ELF-1 (cell line): ENCODE measurements around the gene OGFOD3.
"Not testable (repeated sequence)": the region's sequence is repeated elsewhere in the genome, so short reads cannot be mapped to it uniquely, and the experiment has no call there.

ENCODE experiments used
- DNase-seq: peaks from one replicate; pipeline ENCODE4 v3.0.0-alpha.2; 2016; ENCODE audit warnings: low read depth, low spot score

Gene OGFOD3

DNA sequence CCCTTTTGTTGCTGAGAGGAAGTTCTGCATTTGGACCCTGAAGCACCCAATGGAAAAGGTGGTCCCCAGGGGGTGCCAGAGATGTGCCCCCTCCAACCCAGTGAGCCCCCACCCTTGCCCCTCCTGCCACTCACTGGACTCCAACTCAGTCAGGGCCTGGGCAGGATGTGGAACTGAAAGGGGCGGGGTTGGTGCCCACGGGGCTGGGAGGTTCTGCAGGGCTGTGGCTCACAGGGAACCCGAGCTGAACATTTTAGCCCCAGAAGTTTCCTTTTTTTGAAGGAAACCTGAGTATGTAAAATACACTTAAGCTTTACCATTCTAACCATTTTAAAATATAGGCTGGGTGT, 15.8 kb upstream of the OGFOD3 start:
- DNase-seq, result no peak

DNA sequence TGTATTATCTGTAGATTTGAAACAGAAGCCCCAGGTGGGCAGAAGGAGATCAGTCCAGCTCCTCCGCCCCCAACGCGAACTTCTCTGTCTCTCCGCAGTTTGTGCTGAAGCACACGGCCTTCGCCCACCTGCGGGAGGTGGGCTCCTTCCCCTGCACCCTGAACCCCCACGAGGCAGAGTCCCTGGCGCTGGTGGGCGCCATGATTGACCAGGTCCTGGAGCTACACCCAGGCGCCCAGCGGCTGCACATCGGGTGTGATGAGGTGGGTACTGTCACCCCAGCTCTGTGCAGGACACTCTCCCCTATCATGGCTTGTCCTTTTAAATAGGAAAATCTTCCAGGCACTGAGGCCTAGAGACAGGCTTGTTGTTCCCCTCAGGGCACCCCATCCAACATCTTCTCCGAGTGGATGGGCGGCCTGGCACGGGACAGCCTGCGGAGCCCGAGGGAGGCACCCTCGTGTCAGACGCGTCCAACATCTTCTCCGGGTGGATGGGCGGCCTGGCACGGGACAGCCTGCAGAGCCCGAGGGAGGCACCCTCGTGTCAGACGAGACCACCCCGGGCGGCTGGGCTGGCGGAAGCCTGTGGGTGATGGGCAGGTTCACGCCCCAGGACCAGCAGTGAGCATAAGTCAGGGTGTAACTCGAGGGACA, 15.3 kb upstream of the OGFOD3 start:
- no peak for DNase-seq

DNA sequence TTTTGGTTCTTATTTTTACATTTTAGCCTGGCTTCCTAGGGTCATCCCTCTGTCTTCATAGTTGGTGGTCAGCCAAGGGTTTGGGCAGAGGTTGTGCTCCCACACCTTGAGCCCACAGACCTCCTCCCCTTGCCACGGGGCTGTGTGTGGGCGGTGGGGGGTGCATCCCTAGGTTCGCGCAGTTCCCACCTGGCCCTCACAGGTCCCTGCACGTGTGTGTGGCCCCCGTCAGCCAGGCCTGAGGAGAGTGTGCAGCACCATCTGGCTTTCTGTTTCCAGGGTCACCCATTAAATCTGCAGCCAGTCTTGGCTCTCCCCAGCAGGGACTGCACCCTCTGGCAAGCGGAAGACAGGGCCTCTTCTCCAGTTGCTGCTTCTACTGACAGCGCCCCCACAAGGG, 13.6 kb upstream of the OGFOD3 start:
- no peak for DNase-seq

DNA sequence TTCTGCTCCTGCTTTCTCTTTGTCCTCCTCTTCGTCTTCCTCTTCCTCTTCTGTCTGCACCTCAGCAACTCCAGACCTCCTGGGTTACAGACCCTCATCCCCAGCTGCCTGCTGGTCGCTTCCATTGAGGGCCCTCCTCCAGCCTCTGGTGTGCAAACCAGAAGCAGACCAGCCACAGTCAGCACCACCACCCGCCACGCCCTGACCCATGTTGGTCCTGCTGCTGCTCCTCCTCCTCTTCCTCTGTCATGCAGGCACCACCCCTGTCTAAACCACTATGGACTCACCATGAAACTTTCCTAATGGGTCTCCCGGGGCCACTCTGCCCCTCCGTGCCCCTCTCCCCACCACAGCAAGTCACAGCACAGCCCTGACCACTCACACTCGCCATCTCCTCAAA, 11.4 kb upstream of the OGFOD3 start:
- DNase-seq, result no peak

DNA sequence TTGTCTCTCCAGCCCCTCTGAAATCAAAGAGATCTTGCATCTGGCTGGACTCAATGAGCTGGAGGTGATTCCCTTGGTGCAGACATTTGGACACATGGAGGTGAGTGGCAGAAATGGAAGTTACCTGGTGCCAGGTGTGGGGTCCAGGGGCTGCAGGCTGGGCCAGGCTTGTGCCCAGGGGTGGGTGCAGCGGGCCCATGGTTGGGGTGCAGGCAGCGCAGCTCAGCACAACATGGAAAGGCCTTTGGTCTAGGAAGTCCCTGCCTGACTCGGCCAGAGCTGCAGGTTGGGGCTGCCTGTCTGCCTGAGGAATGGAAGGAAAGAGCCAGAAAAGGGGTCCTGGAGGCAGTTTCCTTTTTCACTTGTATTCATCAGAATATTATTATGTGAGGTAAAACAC, 10.2 kb upstream of the OGFOD3 start:
- DNase-seq, result no peak

DNA sequence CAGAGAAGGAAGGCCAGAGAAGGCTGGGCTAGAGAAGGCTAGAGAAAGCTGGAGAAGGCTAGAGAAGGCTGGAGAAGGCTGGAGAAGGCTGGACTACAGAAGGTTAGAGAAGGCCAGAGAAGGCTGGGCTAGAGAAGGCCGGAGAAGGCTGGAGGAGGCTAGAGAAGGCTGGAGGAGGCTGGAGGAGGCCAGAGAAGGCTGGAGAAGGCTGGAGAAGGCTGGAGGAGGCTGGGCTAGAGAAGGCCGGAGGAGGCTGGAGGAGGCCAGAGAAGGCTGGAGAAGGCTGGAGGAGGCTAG, 6.4 kb upstream of the OGFOD3 start:
- no peak for DNase-seq

DNA sequence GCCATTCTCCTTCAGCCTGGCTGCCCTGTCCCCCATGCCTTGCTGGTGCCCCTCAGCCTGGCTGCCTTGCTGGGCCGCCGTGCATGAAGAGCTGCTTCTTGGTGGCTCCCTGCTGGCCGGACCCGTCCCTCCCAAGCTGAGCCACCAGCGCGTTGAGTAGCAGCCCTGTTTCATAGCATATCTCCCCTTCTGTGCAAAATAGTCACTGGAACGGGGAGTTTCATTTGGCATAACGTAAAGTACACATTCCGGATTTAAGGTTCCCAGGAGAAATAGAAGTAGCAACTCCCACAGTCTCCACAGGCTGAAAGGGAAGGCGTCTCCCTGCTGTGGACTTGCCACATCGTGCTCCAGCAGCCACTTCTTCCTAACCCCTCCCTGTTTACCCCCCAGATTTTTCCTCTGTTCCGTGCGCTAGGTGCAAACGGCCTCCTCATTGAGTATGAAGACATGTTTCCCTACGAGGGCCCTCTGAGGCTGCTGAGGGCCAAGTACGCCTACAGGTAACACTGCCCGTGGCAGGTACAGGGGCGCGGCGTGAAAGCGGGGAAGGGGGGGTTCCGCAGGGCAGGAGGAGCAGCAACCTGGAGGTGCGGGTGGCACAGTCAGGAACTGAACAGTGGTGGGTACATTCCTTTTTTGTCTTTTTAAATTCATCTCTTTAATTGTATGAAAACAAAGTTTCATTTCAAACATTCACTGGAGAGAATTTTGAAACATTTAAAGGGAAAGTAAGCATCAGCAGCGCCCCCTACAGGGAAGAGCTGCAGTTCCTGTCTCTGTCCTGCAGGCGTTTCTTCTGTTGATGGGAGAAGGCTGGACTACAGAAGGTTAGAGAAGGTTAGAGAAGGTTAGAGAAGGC, 5.8 kb upstream of the OGFOD3 start:
- peak; percentile 71 for DNase-seq

DNA sequence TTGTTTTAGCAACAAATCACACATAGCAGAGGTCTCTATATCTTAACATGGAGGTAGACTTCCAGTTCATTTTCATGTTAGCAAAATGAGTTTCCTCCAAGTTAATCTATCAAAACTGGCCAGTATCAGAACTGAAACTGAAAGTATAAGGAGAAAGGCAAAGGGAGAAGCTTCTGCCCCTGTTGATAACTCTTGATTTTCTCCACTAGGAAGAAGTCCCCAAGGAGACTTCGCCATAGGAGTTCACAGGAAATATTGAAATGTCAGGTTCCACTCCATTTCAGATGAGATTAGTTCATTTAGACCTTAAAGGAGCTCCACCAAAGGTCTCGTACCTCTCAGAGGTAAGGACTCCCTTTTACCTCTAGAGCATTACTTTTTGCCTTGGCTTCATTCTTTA, 1.2 kb upstream of the OGFOD3 start:
- no peak for DNase-seq

DNA sequence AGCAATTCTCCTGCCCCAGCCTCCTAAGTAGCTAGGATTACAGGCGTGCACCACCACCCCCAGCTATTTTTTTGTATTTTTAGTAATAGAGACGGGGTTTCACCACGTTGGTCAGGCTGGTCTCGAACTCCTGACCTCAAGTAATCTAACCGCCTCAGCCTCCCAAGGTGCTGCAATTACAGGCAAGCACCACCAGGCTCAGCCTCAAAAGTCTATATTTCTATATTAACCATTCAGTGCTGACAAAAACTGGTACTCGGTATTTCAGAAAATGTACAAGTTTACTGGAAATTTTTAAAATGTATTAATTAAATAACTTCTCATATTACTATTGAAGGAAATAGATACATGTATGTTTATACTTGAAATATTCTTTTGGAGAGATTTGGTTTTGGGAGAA, 1.6 kb downstream of the OGFOD3 start:
- DNase-seq, result no peak

DNA sequence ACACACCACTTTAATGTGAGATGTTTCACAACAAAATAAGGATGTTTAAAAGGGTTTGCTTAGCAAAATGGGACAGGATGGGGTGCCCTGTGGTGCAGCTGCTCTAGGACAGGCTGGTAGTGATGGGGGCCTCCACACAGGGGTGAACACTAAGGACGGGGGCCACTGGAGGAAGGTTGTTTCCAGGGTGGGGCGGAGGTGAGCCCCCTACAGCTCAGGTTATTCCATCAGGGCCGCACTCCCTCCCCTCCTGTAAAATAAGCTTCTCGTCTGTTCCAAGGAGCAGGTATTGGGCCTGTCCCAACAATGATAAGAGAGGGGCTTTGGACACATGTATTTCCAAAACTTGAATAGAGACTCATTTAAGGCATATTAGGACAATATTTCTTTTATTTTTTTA, 2.1 kb downstream of the OGFOD3 start:
- DNase-seq, result no peak

DNA sequence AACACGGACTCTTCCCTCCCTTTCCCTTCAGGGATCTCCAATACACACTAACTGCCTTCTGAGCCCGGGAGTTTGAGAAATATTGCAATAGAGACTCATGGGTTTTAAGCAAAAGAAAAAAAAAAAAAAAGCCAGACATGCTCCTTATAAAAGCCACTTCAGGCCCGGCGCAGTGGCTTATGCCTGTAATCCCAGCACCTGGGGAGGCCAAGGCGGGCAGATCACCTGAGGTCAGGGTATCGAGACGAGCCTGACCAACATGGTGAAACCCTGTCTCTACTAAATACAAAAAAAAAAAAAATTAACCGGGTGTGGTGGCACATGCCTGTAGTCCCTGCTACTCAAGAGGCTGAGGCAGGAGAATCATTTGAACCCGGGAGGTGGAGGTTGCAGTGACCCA, 2.6 kb downstream of the OGFOD3 start:
- DNase-seq, result no peak

DNA sequence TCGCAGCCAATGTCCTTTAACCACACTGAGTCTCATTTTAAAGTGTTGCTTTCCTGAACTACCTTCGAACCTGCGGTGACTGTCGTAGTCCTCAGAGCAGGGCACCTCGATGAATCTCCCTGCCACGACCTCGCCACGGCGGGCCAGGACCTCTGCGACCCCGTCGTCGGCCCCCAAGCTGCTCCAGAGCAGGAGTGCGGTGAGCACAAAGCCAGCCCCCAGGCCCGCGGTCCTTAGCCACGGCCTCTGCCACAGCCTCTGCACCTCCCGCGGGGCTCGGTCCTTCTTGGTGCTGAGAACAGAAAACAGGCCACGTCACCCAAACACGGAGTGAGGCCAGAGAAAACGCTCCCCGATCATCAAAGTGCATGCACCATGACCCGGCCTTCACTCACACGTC, 3.0 kb downstream of the OGFOD3 start:
- no peak for DNase-seq

DNA sequence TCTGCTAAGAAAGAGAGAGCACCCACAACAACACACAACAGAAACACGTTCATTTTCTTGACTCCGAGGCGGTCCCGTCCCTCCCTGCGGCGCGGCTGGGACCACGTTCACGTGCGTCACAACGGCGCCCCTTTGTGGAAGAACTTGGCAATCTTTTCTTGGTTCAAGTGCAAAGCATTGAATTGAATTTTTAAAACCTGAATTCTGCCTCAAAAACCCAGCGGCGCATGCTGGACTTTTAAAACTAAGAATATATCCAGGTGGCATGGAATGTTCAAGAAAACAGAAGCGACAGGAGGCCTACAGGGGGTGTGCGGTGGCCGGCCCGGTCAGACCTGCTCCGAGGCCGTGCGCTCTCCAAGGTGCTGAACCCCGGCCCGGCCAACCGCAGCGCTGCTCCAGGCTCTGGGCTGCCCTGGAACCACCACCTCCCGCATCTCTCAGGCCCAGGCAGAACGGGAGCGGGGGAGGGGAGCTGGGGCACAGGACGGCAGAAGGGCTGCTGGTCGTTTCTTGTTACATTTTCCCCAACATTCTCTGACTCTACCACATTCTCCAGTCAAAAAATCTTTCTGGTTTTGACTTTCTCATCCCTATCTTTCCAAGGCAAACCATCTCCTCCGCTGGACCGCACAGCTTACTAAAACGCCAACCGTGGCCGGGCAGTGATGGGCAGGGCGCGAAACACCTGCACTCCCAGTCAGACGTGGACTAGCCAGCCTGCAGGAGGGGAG, 3.7 kb downstream of the OGFOD3 start:
- DNase-seq, result peak; percentile 92

DNA sequence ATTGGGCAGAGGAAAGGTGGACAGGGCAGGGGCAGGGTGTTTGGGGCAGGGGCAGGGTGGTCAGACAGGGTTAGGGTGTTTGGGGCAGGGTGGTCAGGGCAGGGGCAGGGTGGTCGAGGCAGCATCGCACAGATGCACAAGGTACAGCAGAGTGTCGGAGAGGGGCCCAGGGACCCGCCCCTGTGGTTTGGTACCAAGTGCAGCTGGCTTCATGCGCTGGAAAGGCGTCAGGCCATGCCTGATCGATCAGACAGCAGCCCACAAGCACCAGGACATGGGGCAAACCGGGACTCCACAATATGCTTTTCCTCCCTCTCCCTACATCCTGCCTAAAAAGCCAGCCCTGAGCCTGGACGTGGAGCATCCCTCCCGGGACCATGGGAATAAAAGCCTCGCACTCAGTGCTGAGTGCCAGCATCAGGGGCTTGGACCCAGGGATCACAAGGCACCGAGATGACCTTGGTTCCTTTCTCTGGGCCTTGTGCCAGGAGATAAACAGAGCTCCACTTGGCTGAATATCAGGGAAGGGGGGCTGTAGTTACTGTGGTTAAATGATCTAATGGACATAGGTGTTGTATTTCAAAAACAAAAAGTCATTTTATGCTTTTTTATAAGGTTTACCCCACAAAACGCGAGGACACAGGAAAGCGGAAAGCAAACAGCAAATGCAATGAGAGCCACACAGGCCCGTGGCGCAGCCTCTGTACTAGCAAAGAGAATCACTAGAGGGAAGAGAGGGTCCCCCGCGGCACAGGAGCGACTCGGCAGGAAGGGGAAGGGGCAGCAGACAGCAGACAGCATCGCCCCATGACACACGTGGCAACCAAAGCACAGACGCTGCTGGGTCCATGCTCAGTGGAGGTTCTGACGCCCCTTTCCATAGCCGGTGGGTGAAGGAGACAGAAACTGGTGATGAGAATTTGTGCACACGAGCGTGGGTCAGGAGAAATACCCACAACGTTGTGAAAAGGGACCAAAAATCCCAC, 5.6 kb downstream of the OGFOD3 start:
- no peak for DNase-seq

DNA sequence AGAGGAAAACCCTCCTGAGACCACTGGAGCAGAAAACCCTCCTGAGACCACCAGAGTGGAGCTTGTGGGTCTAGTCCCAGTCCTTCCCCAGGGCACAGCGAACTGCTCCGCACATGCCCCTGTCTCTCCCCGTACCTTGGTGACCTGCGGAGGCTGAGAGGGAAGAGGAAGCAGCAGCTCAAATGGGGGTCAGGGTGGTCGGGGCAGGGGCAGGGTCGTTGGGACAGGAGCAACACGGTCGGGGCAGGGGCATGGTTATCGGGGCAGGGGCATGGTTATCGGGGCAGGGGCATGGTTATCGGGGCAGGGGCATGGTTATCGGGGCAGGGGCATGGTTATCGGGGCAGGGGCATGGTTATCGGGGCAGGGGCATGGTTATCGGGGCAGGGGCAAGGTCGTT, 6.3 kb downstream of the OGFOD3 start:
- DNase-seq, result not testable (repeated sequence)

DNA sequence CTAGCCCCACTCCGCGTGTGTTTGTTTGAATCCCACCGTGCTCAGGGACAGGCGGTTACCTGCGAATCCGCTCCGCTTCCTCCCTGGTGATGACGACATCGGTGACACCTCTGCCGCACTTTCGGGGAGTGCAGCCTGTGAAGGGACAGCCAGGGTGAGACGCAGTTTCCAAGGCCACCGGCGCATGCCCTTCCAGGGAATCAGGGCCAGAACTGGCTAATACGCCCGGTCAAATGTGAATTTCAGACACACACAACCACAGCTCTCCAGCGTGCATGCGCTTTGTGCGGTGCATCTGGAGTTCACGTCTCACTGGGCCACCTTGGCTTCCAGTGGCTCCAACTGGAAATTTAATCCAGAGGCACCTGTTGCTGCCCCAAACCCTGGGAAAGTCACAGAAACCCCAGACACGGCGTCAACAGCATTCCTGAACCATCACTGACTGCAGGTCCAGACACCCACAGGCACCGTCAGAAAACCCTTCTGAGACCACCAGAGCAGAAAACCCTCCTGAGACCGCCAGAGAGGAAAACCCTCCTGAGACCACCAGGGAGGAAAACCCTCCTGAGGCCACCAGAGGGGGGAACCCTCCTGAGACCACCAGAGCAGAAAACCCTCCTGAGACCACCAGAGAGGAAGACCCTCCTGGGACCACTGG, 6.9 kb downstream of the OGFOD3 start:
- DNase-seq, result no peak

DNA sequence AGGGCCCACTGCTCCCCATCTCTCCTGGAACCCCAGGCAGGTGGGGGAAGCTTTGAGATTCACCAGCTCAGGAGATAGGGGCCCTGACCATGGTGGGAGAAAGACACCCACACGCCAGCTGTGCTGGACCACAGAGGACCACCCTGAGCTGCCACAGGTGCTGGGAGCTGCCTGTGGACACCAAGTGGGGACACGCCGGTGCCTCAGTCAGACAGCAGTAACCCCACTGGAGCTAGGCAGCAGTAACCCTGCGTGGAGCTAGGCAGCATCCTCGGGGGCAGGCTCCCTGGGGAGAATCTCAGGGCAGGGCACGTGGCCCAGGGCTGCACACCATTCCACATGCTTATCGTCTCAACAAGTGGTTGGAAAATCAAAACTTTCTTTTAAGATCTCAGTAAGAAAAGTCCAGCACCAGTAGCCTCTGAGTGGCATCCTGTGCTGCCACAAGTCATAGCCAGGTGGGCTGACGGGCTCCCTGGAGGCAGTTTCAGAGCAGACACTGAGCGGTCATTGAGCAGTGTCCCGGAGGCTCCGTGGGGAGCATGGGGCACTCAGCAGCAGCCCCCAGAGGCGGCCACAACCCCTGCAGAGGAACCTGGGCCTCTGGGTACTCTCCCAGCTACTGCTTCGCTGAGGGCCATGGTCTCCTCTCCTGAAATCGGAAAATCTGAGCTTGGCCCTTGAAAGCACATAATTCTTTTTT, 8.2 kb downstream of the OGFOD3 start:
- no peak for DNase-seq

DNA sequence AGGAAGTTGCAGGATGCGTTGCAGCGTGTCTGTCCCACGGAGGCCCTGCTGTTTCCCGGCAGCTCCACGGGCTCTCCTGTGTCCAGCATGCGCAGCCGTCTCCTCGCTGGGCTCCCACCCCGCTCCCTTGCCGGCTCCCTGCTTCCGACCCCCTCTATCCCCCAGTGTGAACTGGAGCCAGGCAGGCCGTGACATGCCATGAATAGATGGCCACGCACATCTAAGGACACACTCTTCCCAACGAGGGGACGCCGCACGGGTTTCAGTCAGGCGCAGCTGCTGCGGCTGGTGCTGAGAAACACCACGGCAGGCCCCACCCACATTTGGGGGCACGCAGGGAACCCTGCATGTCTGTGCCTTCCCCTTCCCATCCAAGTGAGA, 9.5 kb downstream of the OGFOD3 start:
- DNase-seq, result no peak

DNA sequence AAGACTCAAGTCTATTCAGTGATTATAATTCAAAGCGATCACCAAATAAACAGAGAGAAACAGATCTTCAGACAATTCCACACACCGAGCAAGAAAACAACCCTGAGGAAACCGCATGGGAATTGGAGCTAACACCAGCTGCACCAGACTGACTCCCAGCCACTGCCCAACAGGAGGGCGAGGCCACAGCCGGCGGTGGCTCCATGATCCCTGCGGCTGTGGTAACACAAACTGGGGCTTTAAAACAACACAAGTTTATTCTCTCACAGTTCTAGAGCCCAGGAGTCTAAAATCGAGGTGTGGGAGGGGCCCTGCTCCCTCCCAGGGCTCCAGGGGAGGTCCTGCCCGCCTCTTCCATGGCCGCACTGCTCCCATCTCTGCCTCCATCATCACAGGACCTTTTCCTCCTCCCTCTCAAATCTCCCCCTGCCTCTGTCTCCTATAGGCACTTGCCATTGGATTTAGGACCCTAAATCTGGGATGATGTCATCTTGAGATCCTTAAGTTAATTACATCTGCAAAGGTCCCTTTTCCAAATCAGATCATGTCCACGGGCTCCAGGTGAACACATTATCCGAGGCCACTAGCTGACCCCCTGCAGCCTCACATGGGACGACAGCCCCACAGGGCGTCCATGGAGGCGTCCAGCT, 10.0 kb downstream of the OGFOD3 start:
- no peak for DNase-seq

DNA sequence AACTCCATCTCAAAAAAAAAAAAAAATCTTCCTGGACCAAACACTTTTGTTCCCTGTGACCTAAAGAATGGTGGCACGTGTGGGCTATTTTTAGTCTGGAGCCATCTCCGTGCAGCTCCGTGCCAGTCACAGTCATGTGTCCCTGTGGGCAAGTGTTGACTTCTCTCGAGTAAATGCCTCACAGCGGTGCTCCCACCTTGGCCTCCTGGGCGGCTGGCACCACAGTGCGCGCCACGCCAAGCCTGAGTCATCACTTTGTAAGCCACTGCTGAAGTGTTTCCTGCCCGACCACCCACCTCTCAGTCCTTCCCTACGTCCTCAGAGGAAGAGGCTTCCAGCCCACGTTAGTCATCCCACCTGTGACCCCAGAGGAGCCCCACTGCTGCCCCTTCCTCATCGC, 11.1 kb downstream of the OGFOD3 start:
- no peak for DNase-seq
